Measurements from ENCODE around the gene ADAMTS17. TPM values are rescaled to one million over a fixed set of nuclear protein-coding genes. Genes with fewer than 3 reads are reported as not detected.

The ADAMTS17 gene
- polyA plus RNA-seq, 2 of the 4 experiments (the other 2 are of a cell fraction) = 0.05 TPM; not detected in 1

GRCh38 chr15:100297812-100298211 is 44.0 kb downstream of the ADAMTS17 start:
- DNase-seq (ENCODE audit: low read depth in 1 of 2, low spot score in 1 of 2) (no peak), FAIRE-seq (no peak), ATAC-seq (no peak)
- no peaks in the 10 kb centered on the region for H3K4me1 ChIP-seq
- H3K9me3 ChIP-seq = peaks cover 10% of the 10 kb centered on the region; the same call in 2 of the 3 replicates
- TF ChIP-seq ZC3H11A (IDR thresholded peaks at IDR 0.05) (no peak), ZSCAN20 (CRISPR knock-in tag; IDR thresholded peaks at IDR 0.05) (no peak), HES2 (IDR thresholded peaks at IDR 0.05) (no peak), HDAC2 (IDR thresholded peaks at IDR 0.05) (no peak), HOXB13 (CRISPR knock-in tag; IDR thresholded peaks at IDR 0.05; ENCODE audit: low read depth) (no peak)
- TF ChIP-seq, protein P1, sequence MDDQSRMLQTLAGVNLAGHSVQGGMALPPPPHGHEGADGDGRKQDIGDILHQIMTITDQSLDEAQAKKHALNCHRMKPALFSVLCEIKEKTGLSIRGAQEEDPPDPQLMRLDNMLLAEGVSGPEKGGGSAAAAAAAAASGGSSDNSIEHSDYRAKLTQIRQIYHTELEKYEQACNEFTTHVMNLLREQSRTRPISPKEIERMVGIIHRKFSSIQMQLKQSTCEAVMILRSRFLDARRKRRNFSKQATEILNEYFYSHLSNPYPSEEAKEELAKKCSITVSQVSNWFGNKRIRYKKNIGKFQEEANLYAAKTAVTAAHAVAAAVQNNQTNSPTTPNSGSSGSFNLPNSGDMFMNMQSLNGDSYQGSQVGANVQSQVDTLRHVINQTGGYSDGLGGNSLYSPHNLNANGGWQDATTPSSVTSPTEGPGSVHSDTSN (IDR thresholded peaks at IDR 0.05) = no peak
- 16% methylated on average over 8 of the region's 9 CpGs for WGBS (ENCODE audit: missing lambda C conversion rate)
- no peak overlapping the region for H3K27ac ChIP-seq
- no peak overlapping the region for H3K4me3 ChIP-seq
- H3K4me2 ChIP-seq = no peak overlapping the region
- ChIA-PET CTCF (no interaction called here), POLR2A (no interaction called here)

GRCh38 chr15:100295939-100296565 is 45.7 kb downstream of the ADAMTS17 start:
- ATAC-seq (no peak), DNase-seq (ENCODE audit: low read depth in 1 of 2, low spot score in 1 of 2) (no peak), FAIRE-seq (no peak)
- H3K4me2 ChIP-seq = no peak overlapping the region
- 24% methylated on average over 8 of the region's 8 CpGs for WGBS (ENCODE audit: missing lambda C conversion rate)
- no peak overlapping the region for H3K4me3 ChIP-seq
- POLR2A ChIA-PET = no interaction called here
- H3K4me1 ChIP-seq = no peaks in the 10 kb centered on the region
- no peak overlapping the region for H3K27ac ChIP-seq
- TF ChIP-seq NPAS2 (CRISPR knock-in tag; IDR thresholded peaks at IDR 0.05; ENCODE audit: borderline replicate concordance) (no peak), HOXB5 (CRISPR knock-in tag; IDR thresholded peaks at IDR 0.05) (no peak), FOSL2 (IDR thresholded peaks at IDR 0.05) (no peak), FOSL2 (CRISPR knock-in tag; IDR thresholded peaks at IDR 0.05) (no peak), CEBPB (IDR thresholded peaks at IDR 0.05) (no peak), ZFP36 (IDR thresholded peaks at IDR 0.05; ENCODE audit: borderline replicate concordance, partially characterized antibody) (no peak), FOXS1 (CRISPR knock-in tag; IDR thresholded peaks at IDR 0.05) (no peak), FOSB (CRISPR knock-in tag; IDR thresholded peaks at IDR 0.05) (no peak), POLR2A (IDR thresholded peaks at IDR 0.05; ENCODE audit: low read length) (no peak), CHD2 (IDR thresholded peaks at IDR 0.05; ENCODE audit: low read length, partially characterized antibody) (no peak), RFX5 (IDR thresholded peaks at IDR 0.05) (no peak), ATOH8 (CRISPR knock-in tag; IDR thresholded peaks at IDR 0.05; ENCODE audit: low read depth) (no peak), HMGXB4 (CRISPR knock-in tag; IDR thresholded peaks at IDR 0.05; ENCODE audit: borderline replicate concordance) (no peak), KDM1A (IDR thresholded peaks at IDR 0.05; ENCODE audit: low read depth) (no peak)
- TF ChIP-seq, protein P2, sequence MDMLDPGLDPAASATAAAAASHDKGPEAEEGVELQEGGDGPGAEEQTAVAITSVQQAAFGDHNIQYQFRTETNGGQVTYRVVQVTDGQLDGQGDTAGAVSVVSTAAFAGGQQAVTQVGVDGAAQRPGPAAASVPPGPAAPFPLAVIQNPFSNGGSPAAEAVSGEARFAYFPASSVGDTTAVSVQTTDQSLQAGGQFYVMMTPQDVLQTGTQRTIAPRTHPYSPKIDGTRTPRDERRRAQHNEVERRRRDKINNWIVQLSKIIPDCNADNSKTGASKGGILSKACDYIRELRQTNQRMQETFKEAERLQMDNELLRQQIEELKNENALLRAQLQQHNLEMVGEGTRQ (IDR thresholded peaks at IDR 0.05) = no peak
- peaks cover 9% of the 10 kb centered on the region; the same call in 2 of the 3 replicates for H3K9me3 ChIP-seq
- CTCF ChIA-PET = interaction anchor here (1.5 kb wide), 1 partner anchor 15 kb away, joined by 3 read pairs; no protein-coding TSS in a partner anchor

All from A549 (cell line).